Omental fat pad (tissue), 4 donors: ENCODE results near the gene UTS2B. TPM values are rescaled to one million over a fixed set of nuclear protein-coding genes. Genes with fewer than 3 reads are reported as not detected.
"Not testable (repeated sequence)": the region's sequence is repeated elsewhere in the genome, so short reads cannot be mapped to it uniquely, and the experiment has no call there.

ENCODE experiments used
- ATAC-seq: fragments of 150-250 bp; one replicate; pipeline ENCODE4 v1.9.1; 2016; ENCODE audit warnings: mild to moderate bottlenecking, moderate library complexity; ENCODE audit not compliant: low FRiP score
- DNase-seq: peaks from one replicate; pipeline ENCODE4 v3.0.0-alpha.2; 2019; ENCODE audit warnings: low spot score
- CTCF ChIP-seq, 3 donors: fragments of 450-650 bp; IDR thresholded peaks; one replicate each; pipeline ENCODE4 v1.5.1; 2016 to 2017; ENCODE audit warnings: antibody characterized with exemption in 3 of 3, mild to moderate bottlenecking in 3 of 3, moderate library complexity in 2 of 3
- total RNA-seq, 4 donors: library from RNA; depleted of rRNA; stranded (reverse); fragments of >200 nt; gene quantifications; one replicate each; pipeline ENCODE4 v1.1.0, GENCODE V29; 2016

UTS2B gene
- total RNA-seq, 4 donors from 2014 or later: 0.24 to 1.3 (median 1.00) TPM

- ATAC-seq (peak; percentile 37), DNase-seq (no peak)
- no peak for TF ChIP-seq CTCF (IDR thresholded peaks at IDR 0.05)
Measured at GRCh38 chr3:191290311-191291025, 39.9 kb downstream of the UTS2B start.

- DNase-seq (no peak), ATAC-seq (no peak)
- no peak for TF ChIP-seq CTCF (IDR thresholded peaks at IDR 0.05)
Measured at GRCh38 chr3:191283400-191283799, 46.9 kb downstream of the UTS2B start.

- no peak for TF ChIP-seq CTCF (IDR thresholded peaks at IDR 0.05)
- DNase-seq (no peak), ATAC-seq (no peak)
Measured at GRCh38 chr3:191282251-191283185, 47.8 kb downstream of the UTS2B start.

GRCh38 chr3:191280882-191281281, 49.4 kb downstream of the UTS2B start:
- DNase-seq: no peak
- ATAC-seq: no peak
- no peak for TF ChIP-seq CTCF (IDR thresholded peaks at IDR 0.05)

- no peak for DNase-seq
- ATAC-seq: no peak
- TF ChIP-seq CTCF (IDR thresholded peaks at IDR 0.05): no peak
Measured at GRCh38 chr3:191280111-191280510, 50.2 kb downstream of the UTS2B start.

- ATAC-seq (no peak), DNase-seq (no peak)
- TF ChIP-seq CTCF (IDR thresholded peaks at IDR 0.05): no peak
Measured at GRCh38 chr3:191275751-191276150, 54.6 kb downstream of the UTS2B start.

- not testable (repeated sequence) for DNase-seq, ATAC-seq
Measured at GRCh38 chr3:191275244-191275643, 55.1 kb downstream of the UTS2B start.
